ENCODE results near the gene CAT. TPM values are rescaled to one million over a fixed set of nuclear protein-coding genes. Genes with fewer than 3 reads are reported as not detected.

The CAT gene
- total RNA-seq, 1 donor from 2014 or later: 126 TPM

DNA sequence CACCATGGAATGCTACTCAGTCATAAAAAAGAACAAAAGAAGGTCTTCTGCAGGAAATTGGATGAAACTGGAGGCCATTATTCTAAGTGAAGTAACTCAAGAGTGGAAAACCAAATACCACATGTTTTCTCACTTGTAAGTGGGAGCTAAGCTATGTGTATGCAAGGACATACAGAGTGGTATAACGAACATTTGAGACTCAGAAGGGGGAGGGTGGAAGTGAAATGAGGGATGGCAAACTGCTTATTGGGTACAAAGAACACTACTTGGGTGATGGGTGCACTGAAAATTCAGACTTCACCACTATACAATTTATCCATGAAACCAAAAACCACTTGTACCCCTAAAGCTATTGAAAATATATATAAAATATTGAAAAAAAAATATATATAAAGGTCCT is 13.4 kb upstream of the CAT start:
- Histone ChIP-seq H3K27ac (replicated peaks) (no peak overlapping the region), H3K4me3 (no peak overlapping the region), H3K9me3 (replicated peaks) (no peaks in the 10 kb centered on the region), H3K4me1 (peaks cover 10% of the 10 kb centered on the region), H3K27me3 (ENCODE audit: low read depth) (no peaks in the 10 kb centered on the region), H3K36me3 (no peaks in the 10 kb centered on the region)
- intact Hi-C loops (cut with micrococcal nuclease): no loop called here
- TF ChIP-seq, protein P1, sequence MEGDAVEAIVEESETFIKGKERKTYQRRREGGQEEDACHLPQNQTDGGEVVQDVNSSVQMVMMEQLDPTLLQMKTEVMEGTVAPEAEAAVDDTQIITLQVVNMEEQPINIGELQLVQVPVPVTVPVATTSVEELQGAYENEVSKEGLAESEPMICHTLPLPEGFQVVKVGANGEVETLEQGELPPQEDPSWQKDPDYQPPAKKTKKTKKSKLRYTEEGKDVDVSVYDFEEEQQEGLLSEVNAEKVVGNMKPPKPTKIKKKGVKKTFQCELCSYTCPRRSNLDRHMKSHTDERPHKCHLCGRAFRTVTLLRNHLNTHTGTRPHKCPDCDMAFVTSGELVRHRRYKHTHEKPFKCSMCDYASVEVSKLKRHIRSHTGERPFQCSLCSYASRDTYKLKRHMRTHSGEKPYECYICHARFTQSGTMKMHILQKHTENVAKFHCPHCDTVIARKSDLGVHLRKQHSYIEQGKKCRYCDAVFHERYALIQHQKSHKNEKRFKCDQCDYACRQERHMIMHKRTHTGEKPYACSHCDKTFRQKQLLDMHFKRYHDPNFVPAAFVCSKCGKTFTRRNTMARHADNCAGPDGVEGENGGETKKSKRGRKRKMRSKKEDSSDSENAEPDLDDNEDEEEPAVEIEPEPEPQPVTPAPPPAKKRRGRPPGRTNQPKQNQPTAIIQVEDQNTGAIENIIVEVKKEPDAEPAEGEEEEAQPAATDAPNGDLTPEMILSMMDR (IDR thresholded peaks at IDR 0.05; ENCODE audit: borderline replicate concordance): no peak
- DNase-seq: no peak

DNA sequence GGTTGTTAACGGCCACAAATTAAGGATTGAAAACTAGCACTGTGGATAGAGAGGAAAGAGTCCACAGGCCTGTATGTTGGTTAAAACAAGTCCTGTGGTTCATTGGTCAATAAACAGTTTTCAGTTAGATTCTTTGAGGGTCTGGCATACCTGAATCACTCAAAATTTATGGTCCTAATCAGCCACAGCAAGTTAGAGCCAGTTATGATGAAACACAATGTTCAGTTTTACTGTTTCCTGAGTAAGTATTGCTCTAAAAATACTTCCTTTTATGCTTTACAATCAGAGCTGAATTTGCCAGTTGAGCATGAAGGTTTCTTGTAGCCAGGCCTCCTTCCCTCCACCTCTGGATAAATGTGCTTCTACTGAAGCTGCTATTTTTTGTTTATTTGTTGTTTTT is 12.9 kb upstream of the CAT start:
- Histone ChIP-seq H3K4me3 (no peak overlapping the region), H3K4me1 (peaks cover 10% of the 10 kb centered on the region), H3K27ac (replicated peaks) (no peak overlapping the region), H3K9me3 (replicated peaks) (no peaks in the 10 kb centered on the region), H3K36me3 (no peaks in the 10 kb centered on the region), H3K27me3 (ENCODE audit: low read depth) (no peaks in the 10 kb centered on the region)
- intact Hi-C loops (cut with micrococcal nuclease): no loop called here
- no peak for DNase-seq
- TF ChIP-seq, protein P1 (IDR thresholded peaks at IDR 0.05; ENCODE audit: borderline replicate concordance): no peak

DNA sequence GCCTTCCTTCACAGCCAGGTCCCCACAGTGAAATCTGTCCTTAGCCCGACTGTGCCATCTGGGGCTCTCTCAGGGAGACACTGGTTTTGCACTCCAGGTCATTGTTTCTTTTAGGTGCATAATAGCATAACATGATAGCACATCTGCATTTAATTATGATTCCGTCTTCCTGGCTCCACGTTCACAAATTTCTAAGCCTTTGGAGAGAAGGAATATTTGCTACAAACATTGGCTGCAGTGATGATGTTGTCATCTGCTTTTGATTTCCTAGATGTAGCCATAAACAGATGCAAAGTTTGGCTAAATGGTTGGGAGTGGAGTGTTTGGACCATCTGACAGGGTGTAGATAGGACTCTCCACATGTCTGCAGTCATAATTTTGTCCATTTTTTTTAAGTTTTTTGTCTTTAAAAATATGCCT is 12.0 kb upstream of the CAT start:
- TF ChIP-seq, protein P1 (IDR thresholded peaks at IDR 0.05; ENCODE audit: borderline replicate concordance): no peak
- H3K4me3 ChIP-seq: no peak overlapping the region
- DNase-seq: no peak
- no peak overlapping the region for H3K27ac ChIP-seq (replicated peaks)
- peaks cover 10% of the 10 kb centered on the region for H3K4me1 ChIP-seq
- intact Hi-C loops (cut with micrococcal nuclease): no loop called here
- H3K9me3 ChIP-seq (replicated peaks): no peaks in the 10 kb centered on the region
- H3K36me3 ChIP-seq: no peaks in the 10 kb centered on the region
- no peaks in the 10 kb centered on the region for H3K27me3 ChIP-seq (ENCODE audit: low read depth)

DNA sequence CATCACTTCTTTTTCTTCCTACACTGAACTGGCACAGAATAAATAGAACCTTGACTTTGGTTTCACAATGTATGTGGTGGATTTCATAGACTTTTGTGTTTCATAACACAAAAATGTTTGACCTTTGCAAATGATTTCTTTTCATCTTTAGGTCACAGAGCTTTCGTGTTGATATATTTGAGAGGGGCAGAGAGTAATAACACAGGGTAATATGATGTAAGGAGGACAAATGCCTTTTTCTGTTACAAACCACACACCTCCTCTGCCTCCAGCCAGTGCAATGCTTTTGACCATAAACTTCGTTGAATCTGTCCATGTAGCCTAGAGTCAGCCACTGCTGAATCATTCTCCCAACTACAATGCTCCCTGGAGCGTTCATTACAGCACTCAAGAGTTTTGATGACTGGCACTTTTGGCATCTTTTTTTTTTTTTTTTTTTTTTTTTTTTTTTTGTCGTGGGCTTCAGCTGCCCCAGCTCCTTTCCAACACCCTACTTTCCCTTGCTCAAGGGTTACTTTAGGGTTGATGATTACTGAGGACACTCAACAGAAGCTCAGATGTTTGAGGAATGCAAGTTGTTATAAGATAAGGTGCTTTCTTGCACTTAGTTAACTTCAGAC is 11.4 kb upstream of the CAT start:
- DNase-seq: no peak
- H3K27ac ChIP-seq (replicated peaks): no peak overlapping the region
- intact Hi-C loops (cut with micrococcal nuclease): no loop called here
- TF ChIP-seq, protein P1 (IDR thresholded peaks at IDR 0.05; ENCODE audit: borderline replicate concordance): no peak
- H3K27me3 ChIP-seq (ENCODE audit: low read depth): no peaks in the 10 kb centered on the region
- no peak overlapping the region for H3K4me3 ChIP-seq
- no peaks in the 10 kb centered on the region for H3K9me3 ChIP-seq (replicated peaks)
- H3K4me1 ChIP-seq: peaks cover 6% of the 10 kb centered on the region
- no peaks in the 10 kb centered on the region for H3K36me3 ChIP-seq

DNA sequence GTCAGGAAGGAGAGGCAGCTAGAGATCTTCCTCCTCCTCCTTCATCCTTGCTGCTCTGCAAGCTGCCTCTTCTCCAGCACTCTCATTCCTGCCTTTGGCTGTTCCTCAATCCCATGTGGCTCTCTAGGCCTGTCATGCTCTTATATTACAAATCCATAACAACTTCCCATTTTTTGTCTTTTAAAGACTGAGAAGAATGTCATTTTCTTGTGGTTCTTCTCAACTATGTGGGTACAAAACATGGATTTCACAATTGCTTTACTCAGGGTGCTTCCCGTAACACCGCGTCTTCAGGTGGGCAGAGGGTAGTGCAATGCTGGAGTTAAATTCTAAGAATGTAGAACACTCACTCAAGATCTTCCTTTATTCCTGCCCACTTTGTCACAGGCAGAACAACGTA is 6.8 kb upstream of the CAT start:
- TF ChIP-seq, protein P1 (IDR thresholded peaks at IDR 0.05; ENCODE audit: borderline replicate concordance): no peak
- DNase-seq: no peak
- no peak overlapping the region for H3K4me3 ChIP-seq
- intact Hi-C loops (cut with micrococcal nuclease): no loop called here
- H3K27ac ChIP-seq (replicated peaks): no peak overlapping the region
- no peaks in the 10 kb centered on the region for H3K27me3 ChIP-seq (ENCODE audit: low read depth)
- H3K36me3 ChIP-seq: no peaks in the 10 kb centered on the region
- no peaks in the 10 kb centered on the region for H3K4me1 ChIP-seq
- H3K9me3 ChIP-seq (replicated peaks): no peaks in the 10 kb centered on the region

Measured in left ventricle myocardium inferior (tissue), 1 donor.